ENCODE measurements around the gene AMPD3.

DNA sequence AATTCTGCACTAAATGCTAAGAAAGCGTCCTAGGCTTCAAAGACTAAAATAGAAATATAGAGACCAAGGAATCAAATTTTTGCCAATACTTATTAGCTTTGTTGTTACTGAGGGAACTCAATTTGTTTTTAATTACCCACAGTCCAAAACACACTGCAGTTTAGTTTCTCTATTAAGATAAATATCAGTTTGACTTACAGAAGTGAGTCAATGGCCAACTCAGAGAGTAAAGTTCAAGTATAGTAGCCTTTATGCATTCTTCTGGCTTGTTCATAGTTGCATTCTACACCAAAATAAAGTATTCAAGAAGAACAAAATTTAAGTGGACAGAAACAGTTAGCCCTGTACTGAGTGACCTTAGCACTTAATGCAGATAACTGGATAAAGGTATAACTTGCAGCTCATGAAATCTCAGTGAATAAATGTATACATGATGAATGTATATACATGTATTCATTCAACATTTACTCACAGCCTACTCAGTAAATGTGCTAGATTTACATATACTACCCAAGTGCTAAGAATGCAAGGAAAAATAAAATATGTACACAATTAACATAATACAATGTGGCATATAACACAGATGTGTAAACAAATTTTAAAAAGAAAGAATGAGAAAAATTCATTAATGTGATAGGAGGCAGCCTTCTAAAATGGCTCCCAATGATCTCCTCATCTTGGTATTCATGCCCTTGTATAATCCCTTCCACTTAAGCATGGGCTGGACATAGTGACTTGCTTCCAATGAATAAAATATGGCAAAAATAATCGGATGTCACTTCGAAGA, 95.6 kb downstream of the AMPD3 start:
- TF ChIP-seq POLR2AphosphoS5 (IDR thresholded peaks at IDR 0.05) (no peak), POLR2A (IDR thresholded peaks at IDR 0.05) (no peak)
- TF ChIP-seq, protein P1, sequence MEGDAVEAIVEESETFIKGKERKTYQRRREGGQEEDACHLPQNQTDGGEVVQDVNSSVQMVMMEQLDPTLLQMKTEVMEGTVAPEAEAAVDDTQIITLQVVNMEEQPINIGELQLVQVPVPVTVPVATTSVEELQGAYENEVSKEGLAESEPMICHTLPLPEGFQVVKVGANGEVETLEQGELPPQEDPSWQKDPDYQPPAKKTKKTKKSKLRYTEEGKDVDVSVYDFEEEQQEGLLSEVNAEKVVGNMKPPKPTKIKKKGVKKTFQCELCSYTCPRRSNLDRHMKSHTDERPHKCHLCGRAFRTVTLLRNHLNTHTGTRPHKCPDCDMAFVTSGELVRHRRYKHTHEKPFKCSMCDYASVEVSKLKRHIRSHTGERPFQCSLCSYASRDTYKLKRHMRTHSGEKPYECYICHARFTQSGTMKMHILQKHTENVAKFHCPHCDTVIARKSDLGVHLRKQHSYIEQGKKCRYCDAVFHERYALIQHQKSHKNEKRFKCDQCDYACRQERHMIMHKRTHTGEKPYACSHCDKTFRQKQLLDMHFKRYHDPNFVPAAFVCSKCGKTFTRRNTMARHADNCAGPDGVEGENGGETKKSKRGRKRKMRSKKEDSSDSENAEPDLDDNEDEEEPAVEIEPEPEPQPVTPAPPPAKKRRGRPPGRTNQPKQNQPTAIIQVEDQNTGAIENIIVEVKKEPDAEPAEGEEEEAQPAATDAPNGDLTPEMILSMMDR (IDR thresholded peaks at IDR 0.05 in 8 of 11, conservative IDR thresholded peaks at IDR 0.05 in 3 of 11), result no peak
